Measurements from ENCODE around the gene F12. TPM values are rescaled to one million over a fixed set of nuclear protein-coding genes. Genes with fewer than 3 reads are reported as not detected.

F12 gene
- total and polyA plus RNA-seq, 2 experiments from 2014 or later = 4.6 to 5.0 TPM

GRCh38 chr5:177374211-177374610 lies 35.2 kb downstream of the F12 start:
- H3K9me3 ChIP-seq (ENCODE audit: low read depth) = no peaks in the 10 kb centered on the region
- H3K27me3 ChIP-seq = no peaks in the 10 kb centered on the region
- no peak overlapping the region for H3K4me3 ChIP-seq
- no peak overlapping the region for H3K27ac ChIP-seq
- H3K4me1 ChIP-seq (ENCODE audit: low read depth) = peaks cover 17% of the 10 kb centered on the region
- no peaks in the 10 kb centered on the region for H3K36me3 ChIP-seq
- no peak for DNase-seq (ENCODE audit: low read depth in 1 of 2, low spot score in 1 of 2)
- TF ChIP-seq CTCF (IDR thresholded peaks at IDR 0.05; ENCODE audit: low read depth, low read length) = no peak

GRCh38 chr5:177373806-177374205 lies 35.6 kb downstream of the F12 start:
- peaks cover 17% of the 10 kb centered on the region for H3K4me1 ChIP-seq (ENCODE audit: low read depth)
- no peaks in the 10 kb centered on the region for H3K27me3 ChIP-seq
- H3K4me3 ChIP-seq = no peak overlapping the region
- no peaks in the 10 kb centered on the region for H3K9me3 ChIP-seq (ENCODE audit: low read depth)
- DNase-seq (ENCODE audit: low read depth in 1 of 2, low spot score in 1 of 2) = no peak
- no peak for TF ChIP-seq CTCF (IDR thresholded peaks at IDR 0.05; ENCODE audit: low read depth, low read length)
- no peaks in the 10 kb centered on the region for H3K36me3 ChIP-seq
- H3K27ac ChIP-seq = no peak overlapping the region

- H3K9me3 ChIP-seq (ENCODE audit: low read depth) = no peaks in the 10 kb centered on the region
- DNase-seq (ENCODE audit: low read depth in 1 of 2, low spot score in 1 of 2) = no peak
- H3K27ac ChIP-seq = no peak overlapping the region
- H3K4me3 ChIP-seq = no peak overlapping the region
- H3K27me3 ChIP-seq = no peaks in the 10 kb centered on the region
- peaks cover 17% of the 10 kb centered on the region for H3K4me1 ChIP-seq (ENCODE audit: low read depth)
- H3K36me3 ChIP-seq = no peaks in the 10 kb centered on the region
- no peak for TF ChIP-seq CTCF (IDR thresholded peaks at IDR 0.05; ENCODE audit: low read depth, low read length)
Observed at GRCh38 chr5:177372910-177373309, 36.5 kb downstream of the F12 start.

DNA sequence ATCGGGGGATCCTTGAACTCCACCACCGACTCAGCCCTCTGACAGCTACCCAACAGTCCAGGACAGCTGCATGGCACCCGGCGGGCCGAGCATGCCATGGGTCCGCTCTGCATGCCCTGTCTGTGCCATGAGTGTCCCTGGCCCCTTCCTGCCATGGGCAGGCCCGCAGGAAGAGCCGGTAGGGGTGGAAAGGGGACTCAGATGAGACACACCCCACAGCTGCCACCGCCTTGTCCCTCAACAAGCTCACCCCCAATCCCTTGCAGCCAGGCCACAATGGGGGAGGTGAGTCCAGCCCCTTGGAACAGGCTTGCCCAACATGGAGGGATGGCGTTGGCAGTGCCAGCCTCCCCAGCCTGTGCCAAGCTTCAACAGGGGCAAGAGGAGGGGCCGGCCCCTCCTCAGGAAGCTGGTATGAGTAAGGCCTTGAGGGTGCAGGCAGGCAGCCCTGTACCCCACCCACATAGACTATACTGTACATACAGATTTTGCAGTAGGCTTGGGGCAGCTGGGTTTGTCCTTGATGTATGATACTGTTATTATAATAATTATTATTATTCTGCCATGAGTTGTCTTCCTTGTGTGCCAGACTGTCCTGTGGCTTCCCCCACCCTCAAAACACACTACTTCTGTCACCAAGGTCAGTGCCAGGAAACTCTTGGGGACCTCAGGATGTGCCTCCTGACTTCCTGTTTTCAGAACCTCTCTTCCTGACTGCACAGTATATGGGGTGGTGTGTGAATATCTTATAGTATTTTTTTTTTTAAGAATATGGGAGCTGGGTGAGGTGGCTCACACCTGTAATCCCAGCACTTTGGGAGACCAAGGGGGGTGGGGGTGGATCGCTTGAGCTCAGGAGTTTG lies 37.1 kb downstream of the F12 start:
- Histone ChIP-seq H3K27ac (no peak overlapping the region), H3K27me3 (no peaks in the 10 kb centered on the region), H3K36me3 (no peaks in the 10 kb centered on the region), H3K4me1 (ENCODE audit: low read depth) (peaks cover 20% of the 10 kb centered on the region), H3K4me3 (no peak overlapping the region), H3K9me3 (ENCODE audit: low read depth) (no peaks in the 10 kb centered on the region)
- no peak for TF ChIP-seq CTCF (IDR thresholded peaks at IDR 0.05; ENCODE audit: low read depth, low read length)
- no peak for DNase-seq (ENCODE audit: low read depth in 1 of 2, low spot score in 1 of 2)

DNA sequence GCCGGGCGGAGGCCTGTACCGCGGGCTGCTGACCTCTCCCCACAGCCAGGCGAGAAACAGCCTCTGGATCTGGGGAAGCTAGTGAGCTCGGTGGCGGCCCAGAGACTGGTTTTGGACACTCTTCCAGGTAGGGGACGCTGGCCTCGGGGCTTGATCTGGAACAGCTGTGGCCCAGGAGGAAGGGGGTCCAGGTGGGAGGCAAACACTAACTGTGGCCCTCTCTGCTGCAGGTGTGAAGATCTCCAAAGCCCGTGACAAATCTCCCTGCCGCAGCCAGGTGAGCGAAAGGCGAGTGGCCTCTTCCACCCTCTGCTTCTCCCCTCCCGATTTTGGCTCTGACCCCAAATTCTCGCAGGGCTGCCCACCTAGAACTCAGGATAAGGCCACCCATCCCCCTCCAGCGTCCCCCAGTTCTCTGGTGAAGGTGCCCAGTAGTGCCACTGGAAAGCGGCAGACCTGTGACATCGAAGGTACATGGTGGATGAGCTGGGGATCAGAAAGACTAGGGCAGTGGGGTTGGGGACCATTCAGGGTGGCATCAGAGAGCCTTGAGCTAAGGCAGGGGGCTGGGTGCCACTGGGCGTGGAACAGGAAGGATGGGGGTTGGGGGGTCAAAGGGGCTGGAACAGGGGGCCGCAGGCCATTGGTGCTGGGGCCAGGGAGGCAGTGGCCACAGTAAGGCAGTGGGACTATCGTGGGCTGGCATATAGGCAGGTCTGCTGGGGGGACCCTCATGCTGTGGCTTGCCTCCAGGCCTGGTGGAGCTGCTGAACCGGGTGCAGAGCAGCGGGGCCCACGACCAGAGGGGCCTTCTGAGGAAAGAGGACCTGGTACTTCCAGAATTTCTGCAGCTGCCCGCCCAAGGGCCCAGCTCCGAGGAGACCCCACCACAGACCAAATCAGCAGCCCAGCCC lies 38.0 kb downstream of the F12 start:
- H3K27ac ChIP-seq = peak overlapping the region; percentile 66
- no peaks in the 10 kb centered on the region for H3K36me3 ChIP-seq
- peaks cover 24% of the 10 kb centered on the region for H3K4me1 ChIP-seq (ENCODE audit: low read depth)
- no peaks in the 10 kb centered on the region for H3K27me3 ChIP-seq
- no peaks in the 10 kb centered on the region for H3K9me3 ChIP-seq (ENCODE audit: low read depth)
- no peak for TF ChIP-seq CTCF (IDR thresholded peaks at IDR 0.05; ENCODE audit: low read depth, low read length)
- DNase-seq (ENCODE audit: low read depth in 1 of 2, low spot score in 1 of 2) = no peak
- peak overlapping the region; percentile 31 for H3K4me3 ChIP-seq

Data from cardiac muscle cell (in vitro differentiated cells and primary cell).